Vagina (tissue), 2 donors: Measurements from ENCODE around the gene WNT2B. TPM values are rescaled to one million over a fixed set of nuclear protein-coding genes. Genes with fewer than 3 reads are reported as not detected.

ENCODE experiments used
- DNase-seq, 2 donors: peaks; one replicate each; pipeline ENCODE4 v3.0.0-alpha.2; 2017; ENCODE audit errors: extremely low spot score in 2 of 2
- H3K27ac ChIP-seq: fragments of 200-600 bp; sonication (generic); one replicate; pipeline ENCODE4 v1.5.1; 2019
- H3K27me3 ChIP-seq: fragments of 200-600 bp; sonication (generic); one replicate; pipeline ENCODE4 v1.5.1; 2019
- H3K36me3 ChIP-seq, 2 donors: fragments of 200-600 bp; sonication (generic); one replicate each; pipeline ENCODE4 v1.5.1; 2017 to 2019
- H3K4me1 ChIP-seq: fragments of 200-600 bp; sonication (generic); one replicate; pipeline ENCODE4 v1.5.1; 2019
- H3K4me3 ChIP-seq, 2 donors: fragments of 200-600 bp; sonication (generic); 1 replicate in 1 of 2; 2 replicates in 1 of 2; pipeline ENCODE4 v1.5.1; 2016 to 2019
- H3K9me3 ChIP-seq: fragments of 200-600 bp; sonication (generic); one replicate; pipeline ENCODE4 v1.5.1; 2019
- POLR2A ChIP-seq, 2 donors: fragments of 450-650 bp; IDR thresholded peaks; one replicate each; pipeline ENCODE4 v1.6.1; 2017; ENCODE audit warnings: antibody characterized with exemption in 2 of 2, mild to moderate bottlenecking in 2 of 2, moderate library complexity in 2 of 2
- POLR2AphosphoS5 ChIP-seq, 2 donors: sonication (generic); formaldehyde crosslinking; IDR thresholded peaks; one replicate each; pipeline ENCODE4 v1.9.0; 2017; ENCODE audit warnings: antibody characterized with exemption in 2 of 2, mild to moderate bottlenecking in 2 of 2, low read depth in 1 of 2; ENCODE audit not compliant: insufficient read depth in 1 of 2
- intact Hi-C: fragments of 100-400 bp; cut with DNase I; formaldehyde crosslinking; loops from one replicate; pipeline ENCODE4 v1.15.1; 2023
- total RNA-seq: library from RNA; depleted of rRNA; stranded (reverse); fragments of >200 nt; gene quantifications from one replicate; pipeline ENCODE4 v1.2.3, GENCODE V29; 2016
- TF ChIP-seq, protein P1 (sequence below), 3 experiments: fragments of 450-650 bp in 2 of 3; fragments of 200-600 bp in 1 of 3; sonication (generic) in 1 of 3; IDR thresholded peaks; one replicate each; pipeline ENCODE4 v1.5.1; 2017 to 2019; ENCODE audit warnings: antibody characterized with exemption in 3 of 3, mild to moderate bottlenecking in 2 of 3, moderate library complexity in 2 of 3

WNT2B gene
- total RNA-seq, 1 donor from 2014 or later = 16.0 TPM

DNA sequence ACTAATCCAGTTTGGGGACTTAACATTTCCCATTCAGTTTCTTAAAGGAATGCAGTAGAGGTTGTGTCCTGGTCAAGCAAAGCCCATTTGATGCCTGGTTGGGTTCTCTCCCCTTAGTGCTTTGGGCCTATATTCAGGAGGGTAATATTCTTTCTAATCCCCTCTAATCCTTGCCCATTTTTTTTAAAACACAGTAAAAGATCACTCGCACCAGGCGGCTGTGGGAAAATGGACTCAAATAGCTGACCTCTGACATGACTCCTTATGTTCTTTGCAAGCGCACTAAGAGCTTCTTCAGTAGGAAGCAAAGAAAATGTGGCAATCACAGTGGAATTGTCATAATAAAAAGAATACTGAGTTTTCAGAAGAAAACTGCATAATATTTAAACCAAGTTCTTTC, 49.9 kb downstream of the WNT2B start:
- Histone ChIP-seq H3K36me3 (no peaks in the 10 kb centered on the region), H3K4me1 (no peaks in the 10 kb centered on the region), H3K9me3 (no peaks in the 10 kb centered on the region), H3K27me3 (no peaks in the 10 kb centered on the region), H3K27ac (no peak overlapping the region), H3K4me3 (no peak overlapping the region)
- no peak for TF ChIP-seq POLR2A (IDR thresholded peaks at IDR 0.05)
- TF ChIP-seq POLR2AphosphoS5 (IDR thresholded peaks at IDR 0.05; ENCODE audit: insufficient read depth in 1 of 2, low read depth in 1 of 2) = no peak
- TF ChIP-seq, protein P1, sequence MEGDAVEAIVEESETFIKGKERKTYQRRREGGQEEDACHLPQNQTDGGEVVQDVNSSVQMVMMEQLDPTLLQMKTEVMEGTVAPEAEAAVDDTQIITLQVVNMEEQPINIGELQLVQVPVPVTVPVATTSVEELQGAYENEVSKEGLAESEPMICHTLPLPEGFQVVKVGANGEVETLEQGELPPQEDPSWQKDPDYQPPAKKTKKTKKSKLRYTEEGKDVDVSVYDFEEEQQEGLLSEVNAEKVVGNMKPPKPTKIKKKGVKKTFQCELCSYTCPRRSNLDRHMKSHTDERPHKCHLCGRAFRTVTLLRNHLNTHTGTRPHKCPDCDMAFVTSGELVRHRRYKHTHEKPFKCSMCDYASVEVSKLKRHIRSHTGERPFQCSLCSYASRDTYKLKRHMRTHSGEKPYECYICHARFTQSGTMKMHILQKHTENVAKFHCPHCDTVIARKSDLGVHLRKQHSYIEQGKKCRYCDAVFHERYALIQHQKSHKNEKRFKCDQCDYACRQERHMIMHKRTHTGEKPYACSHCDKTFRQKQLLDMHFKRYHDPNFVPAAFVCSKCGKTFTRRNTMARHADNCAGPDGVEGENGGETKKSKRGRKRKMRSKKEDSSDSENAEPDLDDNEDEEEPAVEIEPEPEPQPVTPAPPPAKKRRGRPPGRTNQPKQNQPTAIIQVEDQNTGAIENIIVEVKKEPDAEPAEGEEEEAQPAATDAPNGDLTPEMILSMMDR (IDR thresholded peaks at IDR 0.05) = no peak
- no peak for DNase-seq
- intact Hi-C loops = no loop called here

DNA sequence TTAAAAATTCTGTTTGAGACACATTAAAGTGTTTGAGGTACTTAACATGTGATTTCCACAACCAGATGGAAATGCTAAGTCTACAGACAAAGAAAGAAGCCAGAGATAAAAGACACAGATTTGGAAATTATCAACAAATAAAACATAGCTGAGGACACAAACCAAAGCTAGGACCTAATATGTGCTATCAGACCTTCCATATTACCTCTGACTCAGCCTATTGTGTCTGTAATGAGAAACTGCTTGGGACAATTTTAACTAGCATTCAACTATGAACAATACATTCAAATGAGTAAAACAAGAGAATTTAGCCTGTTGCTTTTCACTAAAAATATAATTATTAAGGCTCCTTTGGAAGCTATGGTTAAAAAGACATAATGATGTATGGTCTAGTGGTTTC, 54.6 kb downstream of the WNT2B start:
- intact Hi-C loops = no loop called here
- H3K4me3 ChIP-seq = no peak overlapping the region
- no peaks in the 10 kb centered on the region for H3K27me3 ChIP-seq
- H3K4me1 ChIP-seq = no peaks in the 10 kb centered on the region
- TF ChIP-seq POLR2AphosphoS5 (IDR thresholded peaks at IDR 0.05; ENCODE audit: insufficient read depth in 1 of 2, low read depth in 1 of 2) (no peak), POLR2A (IDR thresholded peaks at IDR 0.05) (no peak)
- TF ChIP-seq, protein P1 (IDR thresholded peaks at IDR 0.05) = no peak
- peaks cover 0 to 5% of the 10 kb centered on the region in 2 donors for H3K36me3 ChIP-seq
- no peaks in the 10 kb centered on the region for H3K9me3 ChIP-seq
- no peak overlapping the region for H3K27ac ChIP-seq
- DNase-seq = no peak

- DNase-seq = no peak
- TF ChIP-seq, protein P1 (IDR thresholded peaks at IDR 0.05) = no peak
- no peak for TF ChIP-seq POLR2A (IDR thresholded peaks at IDR 0.05)
- TF ChIP-seq POLR2AphosphoS5 (IDR thresholded peaks at IDR 0.05; ENCODE audit: insufficient read depth in 1 of 2, low read depth in 1 of 2) = no peak
- peaks cover 0 to 5% of the 10 kb centered on the region in 2 donors for H3K36me3 ChIP-seq
- H3K27ac ChIP-seq = no peak overlapping the region
- H3K4me3 ChIP-seq = no peak overlapping the region
- no peaks in the 10 kb centered on the region for H3K9me3 ChIP-seq
- H3K27me3 ChIP-seq = no peaks in the 10 kb centered on the region
- intact Hi-C loops = no loop called here
- no peaks in the 10 kb centered on the region for H3K4me1 ChIP-seq
Observed at GRCh38 chr1:112564081-112564480, 55.3 kb downstream of the WNT2B start.

- H3K4me3 ChIP-seq = no peak overlapping the region
- intact Hi-C loops = no loop called here
- peaks cover 0 to 9% of the 10 kb centered on the region in 2 donors for H3K36me3 ChIP-seq
- H3K9me3 ChIP-seq = no peaks in the 10 kb centered on the region
- no peaks in the 10 kb centered on the region for H3K4me1 ChIP-seq
- no peak for DNase-seq
- no peak for TF ChIP-seq POLR2A (IDR thresholded peaks at IDR 0.05)
- no peak for TF ChIP-seq POLR2AphosphoS5 (IDR thresholded peaks at IDR 0.05; ENCODE audit: insufficient read depth in 1 of 2, low read depth in 1 of 2)
- TF ChIP-seq, protein P1 (IDR thresholded peaks at IDR 0.05) = no peak
- H3K27me3 ChIP-seq = no peaks in the 10 kb centered on the region
- H3K27ac ChIP-seq = no peak overlapping the region
Observed at GRCh38 chr1:112565800-112566199, 57.0 kb downstream of the WNT2B start.

GRCh38 chr1:112575154-112575804, 66.5 kb downstream of the WNT2B start:
- H3K36me3 ChIP-seq = peaks cover 0 to 40% of the 10 kb centered on the region in 2 donors
- TF ChIP-seq POLR2AphosphoS5 (IDR thresholded peaks at IDR 0.05; ENCODE audit: insufficient read depth in 1 of 2, low read depth in 1 of 2) (no peak), POLR2A (IDR thresholded peaks at IDR 0.05) (no peak)
- TF ChIP-seq, protein P1 (IDR thresholded peaks at IDR 0.05) = no peak
- intact Hi-C loops = no loop called here

More at GRCh38 chr1:112575154-112575804, 66.5 kb downstream of the WNT2B start:
- Histone ChIP-seq H3K4me3 (no peak overlapping the region), H3K27me3 (no peaks in the 10 kb centered on the region), H3K9me3 (no peaks in the 10 kb centered on the region), H3K4me1 (no peaks in the 10 kb centered on the region), H3K27ac (no peak overlapping the region)
- DNase-seq = no peak
